ENCODE results near the gene ITPR1. TPM values are rescaled to one million over a fixed set of nuclear protein-coding genes. Genes with fewer than 3 reads are reported as not detected.
A peak's percentile ranks its signal among the peaks of the same experiment; 100 is the strongest.

Gene ITPR1
- total RNA-seq, 4 donors from 2014 or later: 56.1 to 71.2 (median 61.9) TPM

DNA sequence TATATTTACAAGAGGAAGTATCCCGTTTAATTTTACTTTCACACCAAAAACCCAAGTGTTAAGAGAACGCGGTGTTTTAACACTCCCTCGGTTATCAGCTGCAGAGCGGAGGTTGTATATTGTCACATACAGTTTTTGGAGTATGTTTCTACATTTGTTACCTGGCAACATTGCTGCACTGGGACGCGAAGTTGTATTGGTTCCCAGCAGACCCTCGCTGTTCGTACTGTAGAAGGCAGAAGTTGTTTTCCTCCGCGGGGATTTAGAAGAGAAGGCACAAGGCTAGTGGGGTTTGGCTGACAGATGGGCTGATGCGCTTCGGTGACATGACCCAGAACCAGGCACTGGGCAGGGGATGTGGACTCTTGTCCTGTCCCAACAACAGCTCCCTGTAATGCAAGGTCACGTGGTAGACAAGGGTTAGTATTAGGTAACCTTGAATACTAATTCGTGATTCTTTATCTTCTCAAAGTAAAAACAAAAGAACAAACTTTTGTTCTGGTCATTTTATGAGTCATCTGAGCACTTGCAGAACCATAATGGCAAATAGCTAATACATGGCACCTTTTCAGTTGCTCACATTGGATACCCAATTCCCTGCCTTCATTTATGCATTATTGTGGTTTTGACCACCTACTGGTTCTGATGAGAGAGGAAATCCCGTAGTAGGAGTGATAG is 255.7 kb downstream of the ITPR1 start:
- TF ChIP-seq, protein P1, sequence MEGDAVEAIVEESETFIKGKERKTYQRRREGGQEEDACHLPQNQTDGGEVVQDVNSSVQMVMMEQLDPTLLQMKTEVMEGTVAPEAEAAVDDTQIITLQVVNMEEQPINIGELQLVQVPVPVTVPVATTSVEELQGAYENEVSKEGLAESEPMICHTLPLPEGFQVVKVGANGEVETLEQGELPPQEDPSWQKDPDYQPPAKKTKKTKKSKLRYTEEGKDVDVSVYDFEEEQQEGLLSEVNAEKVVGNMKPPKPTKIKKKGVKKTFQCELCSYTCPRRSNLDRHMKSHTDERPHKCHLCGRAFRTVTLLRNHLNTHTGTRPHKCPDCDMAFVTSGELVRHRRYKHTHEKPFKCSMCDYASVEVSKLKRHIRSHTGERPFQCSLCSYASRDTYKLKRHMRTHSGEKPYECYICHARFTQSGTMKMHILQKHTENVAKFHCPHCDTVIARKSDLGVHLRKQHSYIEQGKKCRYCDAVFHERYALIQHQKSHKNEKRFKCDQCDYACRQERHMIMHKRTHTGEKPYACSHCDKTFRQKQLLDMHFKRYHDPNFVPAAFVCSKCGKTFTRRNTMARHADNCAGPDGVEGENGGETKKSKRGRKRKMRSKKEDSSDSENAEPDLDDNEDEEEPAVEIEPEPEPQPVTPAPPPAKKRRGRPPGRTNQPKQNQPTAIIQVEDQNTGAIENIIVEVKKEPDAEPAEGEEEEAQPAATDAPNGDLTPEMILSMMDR (IDR thresholded peaks at IDR 0.05): no peak
- no peak for TF ChIP-seq EP300 (IDR thresholded peaks at IDR 0.05)
- TF ChIP-seq POLR2A (IDR thresholded peaks at IDR 0.05): no peak

DNA sequence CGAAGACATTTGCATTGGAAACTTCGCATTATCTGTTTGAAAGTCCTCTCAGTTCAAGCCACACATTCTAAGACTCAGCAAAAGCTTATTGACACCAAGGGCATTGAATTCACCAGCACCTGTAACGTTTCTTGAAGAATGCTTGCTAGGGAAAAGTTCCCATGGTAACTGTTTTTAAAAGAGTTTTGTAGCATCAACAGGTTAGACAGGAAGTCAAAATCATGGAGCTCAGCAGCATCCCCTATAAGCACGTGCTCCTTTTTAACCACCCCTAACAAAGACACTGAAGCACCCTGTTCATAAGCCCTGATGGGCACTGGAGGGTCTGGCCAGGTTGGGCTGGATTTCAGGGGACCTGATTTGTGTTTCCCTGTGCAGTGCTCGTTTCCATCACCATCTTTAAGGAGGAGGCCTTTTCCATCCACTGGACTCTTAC is 256.4 kb downstream of the ITPR1 start:
- TF ChIP-seq, protein P1 (IDR thresholded peaks at IDR 0.05): no peak
- TF ChIP-seq EP300 (IDR thresholded peaks at IDR 0.05) (no peak), POLR2A (IDR thresholded peaks at IDR 0.05) (no peak)
- DNase-seq (ENCODE audit: low spot score in 2 of 2): no peak
- Histone ChIP-seq H3K27ac (peak overlapping the region in 1 of 4 donors; percentile 76), H3K27me3 (no peaks in the 10 kb centered on the region), H3K36me3 (no peaks in the 10 kb centered on the region), H3K4me1 (peaks cover 0 to 28% (median 20%) of the 10 kb centered on the region in 4 donors), H3K4me3 (no peak overlapping the region), H3K9me3 (no peaks in the 10 kb centered on the region)
- 89 to 92% methylated on average over 5 of the region's 5 CpGs for WGBS, 2 donors

More for the DNA sequence above, 255.7 kb downstream of the ITPR1 start:
- DNase-seq (ENCODE audit: low spot score in 2 of 2): no peak
- Histone ChIP-seq H3K4me3 (no peak overlapping the region), H3K27ac (no peak overlapping the region), H3K27me3 (no peaks in the 10 kb centered on the region), H3K4me1 (peaks cover 0 to 28% (median 20%) of the 10 kb centered on the region in 4 donors), H3K9me3 (no peaks in the 10 kb centered on the region), H3K36me3 (no peaks in the 10 kb centered on the region)
- 89 to 90% methylated on average over 16 of the region's 16 CpGs for WGBS, 2 donors

DNA sequence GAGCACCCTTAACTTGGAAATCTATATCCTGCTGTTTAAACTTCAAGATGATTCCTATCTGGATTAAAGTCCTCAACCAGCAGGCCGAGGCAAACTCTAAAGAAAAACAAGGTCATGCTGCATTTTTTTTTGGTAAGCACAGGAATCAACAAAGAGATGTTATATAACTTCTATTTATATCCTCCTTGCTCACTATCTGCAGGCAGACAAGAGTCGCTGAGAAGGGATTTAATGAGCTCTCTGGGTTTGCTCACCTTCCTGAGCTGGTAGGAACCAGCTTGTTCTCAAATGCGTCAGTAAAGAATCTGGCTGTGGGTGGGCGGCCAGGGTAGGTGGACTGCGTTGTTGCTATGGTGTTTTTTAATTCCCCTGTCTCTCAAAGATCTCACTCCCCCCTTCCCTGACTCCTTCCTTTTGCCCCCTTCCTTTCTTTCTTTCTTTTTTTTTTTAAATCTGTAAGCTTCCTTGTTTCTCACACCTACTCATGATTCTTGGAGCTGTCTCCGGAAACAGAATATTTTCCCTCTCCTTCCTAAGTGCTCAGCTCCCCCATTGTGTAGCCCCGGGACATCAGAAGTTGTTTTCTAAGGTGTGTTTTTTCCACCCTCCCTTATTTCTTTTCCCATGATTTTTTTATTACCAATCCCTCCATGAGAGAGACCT is 257.3 kb downstream of the ITPR1 start:
- H3K36me3 ChIP-seq: no peaks in the 10 kb centered on the region
- WGBS, 2 donors: 38 to 42% methylated on average over 7 of the region's 7 CpGs
- H3K9me3 ChIP-seq: no peaks in the 10 kb centered on the region
- H3K27me3 ChIP-seq: no peaks in the 10 kb centered on the region
- DNase-seq (ENCODE audit: low spot score in 2 of 2): no peak
- TF ChIP-seq, protein P1 (IDR thresholded peaks at IDR 0.05): no peak
- TF ChIP-seq POLR2A (IDR thresholded peaks at IDR 0.05) (no peak), EP300 (IDR thresholded peaks at IDR 0.05) (no peak)
- no peak overlapping the region for H3K4me3 ChIP-seq
- H3K4me1 ChIP-seq: peaks cover 0 to 28% (median 20%) of the 10 kb centered on the region in 4 donors
- H3K27ac ChIP-seq: peak overlapping the region in 3 of 4 donors; percentile 54 to 76 (median 55)

DNA sequence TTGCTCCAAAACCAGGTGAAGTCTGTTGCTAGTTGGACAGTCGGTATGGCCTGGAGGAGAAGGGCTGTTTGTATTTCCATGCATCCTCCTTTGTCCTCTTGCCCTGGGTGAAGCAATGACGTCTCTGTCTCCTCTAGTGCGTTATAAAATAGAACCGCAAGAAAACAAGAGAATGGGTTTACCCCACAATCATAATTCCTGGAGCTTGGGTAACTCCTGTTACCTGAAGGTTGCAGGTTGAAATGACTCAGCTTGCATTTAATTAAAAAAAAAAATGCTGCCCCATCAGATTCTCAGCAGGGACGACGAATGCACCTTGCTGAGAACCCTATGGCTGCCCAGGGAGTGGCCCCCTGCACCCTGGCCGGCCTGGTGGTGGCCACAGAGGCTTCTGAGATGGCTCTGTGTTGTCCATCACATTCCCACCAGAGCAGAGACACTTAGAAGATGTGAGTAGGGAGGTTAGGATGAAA is 257.9 kb downstream of the ITPR1 start:
- Histone ChIP-seq H3K36me3 (no peaks in the 10 kb centered on the region), H3K9me3 (no peaks in the 10 kb centered on the region), H3K4me3 (no peak overlapping the region), H3K27me3 (no peaks in the 10 kb centered on the region), H3K27ac (peak overlapping the region in 3 of 4 donors; percentile 54 to 76 (median 55)), H3K4me1 (peaks cover 0 to 28% (median 20%) of the 10 kb centered on the region in 4 donors)
- WGBS, 2 donors: 76 to 78% methylated on average over 7 of the region's 7 CpGs
- no peak for DNase-seq (ENCODE audit: low spot score in 2 of 2)
- TF ChIP-seq POLR2A (IDR thresholded peaks at IDR 0.05): no peak
- TF ChIP-seq, protein P1 (IDR thresholded peaks at IDR 0.05): no peak
- no peak for TF ChIP-seq EP300 (IDR thresholded peaks at IDR 0.05)
